ENCODE measurements around the gene PSMG4.

Gene PSMG4

DNA sequence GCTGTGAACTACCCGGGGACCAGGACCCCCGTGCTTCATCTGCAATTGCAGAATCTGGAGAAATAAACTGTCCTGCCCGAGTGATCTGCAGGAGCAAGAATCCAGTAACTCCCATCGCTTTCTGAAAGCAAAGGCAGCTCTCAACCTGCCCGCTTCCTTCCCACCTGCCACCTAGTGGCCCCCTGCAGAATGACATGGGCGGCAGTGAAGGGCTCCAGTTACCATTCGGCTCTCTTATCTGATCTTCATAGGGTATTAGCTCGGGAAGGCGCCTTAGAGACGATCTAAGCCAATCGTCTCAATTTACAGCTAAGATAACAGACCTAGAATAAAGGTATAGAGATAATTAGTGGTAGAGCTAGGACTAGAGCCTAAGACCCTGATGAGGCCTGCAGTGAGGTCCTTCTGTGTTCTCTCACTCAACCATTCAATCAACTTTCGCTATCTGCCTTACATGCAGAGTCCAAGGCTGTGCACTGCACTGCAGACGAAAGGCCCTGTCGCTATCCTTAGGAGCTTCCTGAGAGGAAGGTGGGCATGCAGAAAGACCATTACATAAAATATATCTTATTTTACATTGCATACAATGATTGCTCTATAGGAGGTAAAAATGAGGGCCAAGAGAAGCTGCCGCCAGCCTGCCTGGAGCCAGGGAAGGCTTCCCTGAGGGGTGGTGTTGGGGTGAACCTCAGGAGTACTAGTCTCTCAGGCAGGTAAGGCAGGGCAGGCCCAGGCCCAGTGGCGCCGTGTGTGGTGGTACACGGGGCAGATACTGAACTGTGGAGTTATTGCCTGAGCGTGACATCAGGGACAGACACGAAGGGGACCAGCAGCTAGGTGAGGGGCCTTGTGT lies 7.1 kb upstream of the PSMG4 start:
- DNase-seq (ENCODE audit: low spot score) = peak; percentile 88

- no peak for DNase-seq (ENCODE audit: low spot score)
Observed at GRCh38 chr6:3252369-3252768, 6.4 kb upstream of the PSMG4 start.

DNA sequence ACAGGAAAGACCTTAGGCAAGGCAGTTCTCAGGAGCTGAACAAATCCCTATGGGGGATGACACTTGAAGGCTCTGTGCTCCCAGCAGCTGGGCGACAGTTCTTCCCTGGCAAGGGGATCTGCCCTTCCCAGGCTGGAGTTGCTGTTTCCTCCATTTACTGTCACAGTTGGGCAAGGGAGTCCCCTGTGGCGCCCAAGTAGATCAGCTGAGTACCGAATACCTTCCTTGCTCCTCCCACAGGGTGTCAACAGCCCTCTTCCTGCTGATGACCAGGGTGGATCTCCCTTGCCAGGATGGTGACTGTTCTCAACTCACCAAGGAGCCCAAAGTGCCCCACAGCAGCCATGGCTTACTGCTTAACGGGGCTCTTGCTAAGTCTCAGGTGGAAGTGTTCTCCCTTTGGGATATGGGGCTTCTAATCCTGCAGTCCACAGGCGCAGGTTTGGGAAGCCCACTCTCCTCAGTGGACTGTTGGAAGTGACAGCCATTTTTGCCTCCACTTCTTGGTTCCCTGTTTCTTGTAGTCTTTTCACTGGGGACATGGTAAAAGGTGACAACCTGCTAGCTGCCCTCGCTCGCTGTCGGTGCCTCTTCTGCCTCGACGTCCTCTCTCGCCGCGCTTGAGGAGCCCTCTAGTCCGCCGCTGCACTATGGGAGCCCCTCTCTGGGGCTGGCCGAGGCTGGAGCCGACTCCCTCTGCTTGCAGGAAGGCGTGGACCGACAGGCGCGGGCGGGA lies 5.7 kb upstream of the PSMG4 start:
- DNase-seq (ENCODE audit: low spot score) = no peak

- DNase-seq (ENCODE audit: low spot score) = no peak
Observed at GRCh38 chr6:3253597-3253961, 5.2 kb upstream of the PSMG4 start.

- no peak for DNase-seq (ENCODE audit: low spot score)
Observed at GRCh38 chr6:3258201-3258600, 546 bp upstream of the PSMG4 start.

GRCh38 chr6:3259491-3259958 lies 778 bp downstream of the PSMG4 start:
- no peak for DNase-seq (ENCODE audit: low spot score)

- DNase-seq (ENCODE audit: low spot score) = no peak
Observed at GRCh38 chr6:3260296-3260695, 1.5 kb downstream of the PSMG4 start.

DNA sequence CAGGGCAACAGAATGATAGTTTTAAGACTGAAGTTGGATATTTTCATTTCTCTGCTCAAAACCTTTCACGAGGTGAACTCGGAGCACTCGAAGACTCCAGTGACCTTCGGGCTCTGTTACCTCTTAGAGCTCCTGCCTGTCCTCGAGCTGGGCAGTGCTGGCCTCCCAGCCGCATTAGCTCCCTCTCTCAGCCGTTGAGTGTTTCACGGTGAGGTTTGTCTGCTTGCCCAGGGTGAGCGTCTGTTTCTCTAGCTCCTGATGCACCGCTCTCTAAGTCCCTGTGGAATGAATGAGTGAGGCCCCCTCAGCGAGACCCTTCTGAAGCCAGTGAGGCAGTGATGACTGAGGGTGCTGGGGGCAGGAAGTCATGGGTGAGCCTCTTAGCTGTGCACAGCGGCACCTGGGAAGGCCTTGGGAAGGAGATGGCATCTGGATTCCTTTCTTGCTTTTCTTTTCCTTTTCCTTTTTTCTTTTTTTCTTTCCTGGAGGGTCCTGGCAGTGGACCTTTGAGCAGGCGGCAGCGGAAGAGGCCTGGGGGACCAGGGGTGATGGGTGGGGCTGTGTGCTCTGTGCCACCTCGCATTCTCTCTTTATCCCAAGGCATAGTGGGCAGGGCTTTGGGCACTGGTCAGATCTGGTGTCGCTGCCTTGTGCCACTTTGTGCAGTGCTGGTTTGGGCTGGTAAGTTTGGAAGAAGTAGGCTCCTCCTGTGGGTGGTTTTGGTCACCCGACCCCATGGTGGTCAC lies 2.2 kb downstream of the PSMG4 start:
- DNase-seq (ENCODE audit: low spot score) = no peak

GRCh38 chr6:3261518-3261820 lies 2.7 kb downstream of the PSMG4 start:
- DNase-seq (ENCODE audit: low spot score) = no peak

- no peak for DNase-seq (ENCODE audit: low spot score)
Observed at GRCh38 chr6:3261921-3262320, 3.2 kb downstream of the PSMG4 start.

DNA sequence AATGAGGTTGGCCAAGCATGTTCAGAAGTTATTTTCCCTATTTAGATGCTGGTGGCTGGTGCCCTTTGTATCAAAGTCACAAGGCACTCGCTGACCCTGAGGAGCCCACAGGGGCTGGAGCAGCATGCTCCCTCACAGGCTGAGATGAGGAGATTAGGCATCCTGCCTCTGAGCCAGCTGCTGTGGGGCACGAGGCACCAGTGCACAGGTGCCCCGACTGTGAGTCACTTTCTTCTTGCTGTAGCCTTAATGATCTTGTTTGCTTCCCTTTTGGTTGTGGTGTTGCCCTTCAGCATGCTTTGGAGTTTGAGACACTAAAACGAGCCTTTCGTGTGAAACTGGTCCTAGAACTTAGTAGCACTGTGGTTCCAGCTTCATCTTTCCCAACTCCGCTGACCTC lies 4.3 kb downstream of the PSMG4 start:
- no peak for DNase-seq (ENCODE audit: low spot score)

DNA sequence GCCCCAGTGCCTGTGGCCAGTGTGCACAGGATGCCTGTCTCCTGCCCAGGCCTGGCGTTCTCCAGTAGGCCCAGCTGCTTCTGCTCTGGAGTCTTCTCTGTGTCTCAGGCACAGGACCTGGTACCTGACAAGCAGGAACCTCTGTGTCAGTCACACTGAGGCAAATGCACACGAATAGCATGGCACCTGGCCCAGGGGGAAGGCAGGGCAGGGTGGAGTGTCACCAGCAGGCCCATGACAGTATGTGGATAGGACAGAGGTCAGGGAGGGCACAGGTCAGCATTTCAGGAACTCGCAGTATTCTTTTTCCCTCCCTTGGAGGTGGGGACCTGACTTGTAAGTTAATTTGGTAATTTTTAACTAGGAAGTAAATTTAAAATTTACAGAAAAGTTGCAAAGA lies 5.6 kb downstream of the PSMG4 start:
- DNase-seq (ENCODE audit: low spot score) = no peak

- DNase-seq (ENCODE audit: low spot score) = no peak
Observed at GRCh38 chr6:3265671-3266070, 6.9 kb downstream of the PSMG4 start.

- DNase-seq (ENCODE audit: low spot score) = no peak
Observed at GRCh38 chr6:3266170-3266569, 7.4 kb downstream of the PSMG4 start.

DNA sequence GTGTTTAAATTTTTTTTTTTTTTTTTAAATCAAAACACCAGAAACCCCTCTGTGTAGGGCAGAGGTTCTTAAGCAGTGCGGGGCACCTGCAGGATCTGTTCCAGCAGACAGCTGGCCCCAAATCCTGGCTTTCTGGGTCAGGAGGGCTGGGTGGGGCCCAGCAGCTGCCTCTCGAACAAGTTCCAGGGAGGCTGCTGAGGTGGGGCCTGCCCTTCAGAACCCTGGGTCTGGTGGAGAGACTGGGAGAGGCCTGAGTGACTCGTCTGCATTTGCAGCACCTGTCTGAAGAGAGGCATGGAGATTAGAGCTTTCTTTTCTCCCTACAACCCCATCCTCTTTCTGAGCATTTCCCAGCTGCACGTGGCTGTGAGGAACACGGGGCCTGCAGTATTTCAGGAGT lies 8.4 kb downstream of the PSMG4 start:
- no peak for DNase-seq (ENCODE audit: low spot score)

- no peak for DNase-seq (ENCODE audit: low spot score)
Observed at GRCh38 chr6:3268680-3269079, 9.9 kb downstream of the PSMG4 start.

GRCh38 chr6:3269281-3269975 lies 10.7 kb downstream of the PSMG4 start:
- no peak for DNase-seq (ENCODE audit: low spot score)

DNA sequence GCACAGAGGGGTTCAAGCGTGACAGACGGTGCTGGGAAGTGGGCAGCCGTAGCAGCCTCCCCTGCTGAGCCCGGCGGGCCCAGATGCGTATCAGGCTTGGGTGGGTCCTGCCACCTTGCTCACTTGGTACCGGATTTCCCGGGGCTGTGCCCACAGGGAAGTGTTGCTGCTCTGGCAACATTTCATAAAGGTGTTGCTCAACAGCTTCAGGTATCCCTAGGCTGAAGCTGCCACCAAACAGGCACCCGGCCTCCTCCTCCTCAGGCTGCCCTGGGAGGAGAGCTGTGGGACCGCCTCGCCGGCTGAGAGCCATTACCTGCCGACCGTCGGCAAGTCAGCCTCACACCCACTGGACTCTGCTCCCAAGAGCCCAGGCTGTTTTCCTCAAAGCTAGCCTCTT lies 11.5 kb downstream of the PSMG4 start:
- DNase-seq (ENCODE audit: low spot score) = no peak

DNA sequence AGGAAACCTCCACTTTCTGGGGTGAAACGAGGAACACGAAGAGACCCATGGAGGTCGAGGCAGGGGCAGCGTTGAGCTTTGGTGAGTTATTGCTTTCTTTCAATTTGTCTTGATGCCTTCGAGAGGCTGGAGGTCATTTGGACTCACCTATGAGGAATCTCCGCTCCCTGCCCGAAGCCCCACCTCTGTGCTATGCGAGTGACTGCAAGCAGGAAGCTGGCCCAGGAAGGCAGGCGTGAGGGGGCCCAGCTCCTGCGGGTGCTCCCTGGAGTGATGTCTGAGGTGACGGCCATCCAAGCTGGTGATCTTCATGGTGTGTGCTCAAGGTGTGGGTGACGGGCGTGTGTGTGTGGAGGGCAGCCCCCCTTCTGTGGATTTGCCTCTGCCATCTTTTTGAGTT lies 13.0 kb downstream of the PSMG4 start:
- no peak for DNase-seq (ENCODE audit: low spot score)

DNA sequence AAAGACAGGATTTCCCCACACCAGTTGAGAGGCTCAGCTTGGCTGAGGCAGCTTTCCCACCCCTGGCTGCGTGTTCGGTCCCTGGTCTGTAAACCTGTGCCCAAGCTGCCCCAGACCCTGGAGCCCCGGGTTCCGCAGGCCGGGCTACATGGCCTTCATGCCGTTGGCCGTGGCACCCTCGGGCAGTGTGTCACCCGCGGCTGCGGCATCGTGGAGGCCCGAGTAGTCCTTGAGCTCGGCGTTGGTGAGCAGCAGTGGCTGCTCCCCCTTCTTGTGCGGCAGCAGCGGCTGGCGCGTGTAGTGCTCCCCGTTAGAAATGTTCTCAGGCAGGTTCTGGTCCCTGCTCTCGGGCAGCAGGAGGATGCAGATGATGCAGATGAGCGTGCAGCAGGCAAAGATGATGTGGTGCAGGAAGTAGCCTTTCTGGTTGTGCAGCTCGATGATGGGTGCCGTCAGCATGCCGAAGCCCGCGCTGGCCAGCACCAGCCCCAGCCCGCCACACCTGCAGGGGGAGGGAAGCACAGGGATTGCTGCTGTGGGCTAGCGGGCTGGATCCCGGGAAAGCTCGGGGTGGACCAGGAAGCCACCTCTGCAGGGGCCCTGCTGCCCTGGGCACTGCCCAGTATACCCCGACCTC lies 14.3 kb downstream of the PSMG4 start:
- no peak for DNase-seq (ENCODE audit: low spot score)

GRCh38 chr6:3273707-3274521 lies 15.2 kb downstream of the PSMG4 start:
- DNase-seq (ENCODE audit: low spot score) = no peak
